Transverse colon (tissue), 4 donors: ENCODE results near the gene TOP2A. TPM values are rescaled to one million over a fixed set of nuclear protein-coding genes. Genes with fewer than 3 reads are reported as not detected.

Experiments used
- DNase-seq: peaks from one replicate; pipeline ENCODE4 v3.0.0-alpha.2; 2019
- H3K27ac ChIP-seq, 4 donors: fragments of 200-600 bp; sonication (generic); 2 replicates each; pipeline ENCODE4 v1.5.1; 2016 to 2018; ENCODE audit warnings: inconsistent platforms in 4 of 4
- H3K27me3 ChIP-seq: fragments of 200-600 bp; sonication (generic); 2 replicates; pipeline ENCODE4 v1.5.1; 2017; ENCODE audit warnings: inconsistent platforms
- H3K36me3 ChIP-seq, 4 donors: fragments of 200-600 bp; sonication (generic); 2 replicates each; pipeline ENCODE4 v1.5.1; 2017 to 2019; ENCODE audit warnings: inconsistent platforms in 4 of 4
- H3K4me1 ChIP-seq, 4 donors: fragments of 200-600 bp; sonication (generic); 2 replicates each; pipeline ENCODE4 v1.5.1; 2017 to 2020; ENCODE audit warnings: inconsistent platforms in 4 of 4
- H3K4me3 ChIP-seq, 4 donors: fragments of 200-600 bp; sonication (generic); 1 replicate in 1 of 4; 2 replicates in 3 of 4; pipeline versions ENCODE4 v1.5.1 to v1.6.1; 2017 to 2019; ENCODE audit warnings: inconsistent platforms in 4 of 4
- H3K9me3 ChIP-seq, 2 donors: fragments of 200-600 bp; sonication (generic); 2 replicates each; pipeline ENCODE4 v1.5.1; 2017 to 2019; ENCODE audit warnings: inconsistent platforms in 2 of 2
- CTCF ChIP-seq, 5 experiments: fragments of 200-600 bp in 3 of 5; fragments of 450-650 bp in 2 of 5; sonication (generic) in 3 of 5; IDR thresholded peaks; 1 replicate in 2 of 5; 2 replicates in 3 of 5; pipeline ENCODE4 v1.5.1; 2016 to 2017; ENCODE audit warnings: antibody characterized with exemption in 5 of 5, inconsistent platforms in 3 of 5, mild to moderate bottlenecking in 2 of 5, moderate library complexity in 1 of 5
- EP300 ChIP-seq: sonication (generic); formaldehyde crosslinking; IDR thresholded peaks from one replicate; pipeline ENCODE4 v1.6.1; 2017; ENCODE audit warnings: antibody characterized with exemption, low read depth
- POLR2A ChIP-seq: fragments of 450-650 bp; IDR thresholded peaks from one replicate; pipeline ENCODE4 v1.6.1; 2016; ENCODE audit warnings: antibody characterized with exemption, mild to moderate bottlenecking, moderate library complexity
- POLR2AphosphoS5 ChIP-seq, 3 donors: sonication (generic); formaldehyde crosslinking; IDR thresholded peaks; one replicate each; pipeline ENCODE4 v1.6.1; 2016; ENCODE audit warnings: antibody characterized with exemption in 3 of 3
- WGBS, 2 donors: methylation state at CpG; one replicate each; pipeline ENCODE4 v1.1.5; 2018; ENCODE audit warnings: low coverage in 1 of 2; 5-methylcytosine and 5-hydroxymethylcytosine counted together
- in situ Hi-C, 4 donors: fragments of 200-750 bp; cut with MboI; loops; one replicate each; pipeline versions ENCODE4 v1.15.0 to v1.15.1; 2017; ENCODE audit warnings: low sequenced_read_pairs in 3 of 4, low pct_ligation_motif_present in 1 of 4, low pct_unique_long_range_greater_than_20kb in 1 of 4
- intact Hi-C: fragments of 100-400 bp; cut with DNase I; formaldehyde crosslinking; loops from one replicate; pipeline ENCODE4 v1.15.1; 2023; ENCODE audit warnings: low total_unique reads
- total RNA-seq, 4 donors: library from RNA; depleted of rRNA; stranded (reverse); fragments of >200 nt; gene quantifications; one replicate each; pipeline ENCODE4 v1.1.0, GENCODE V29; 2016

The TOP2A gene
- total RNA-seq, 4 donors from 2014 or later: 0.37 to 25.5 (median 7.5) TPM

- DNase-seq: peak; percentile 91
- no peaks in the 10 kb centered on the region for H3K9me3 ChIP-seq
- 11% methylated on average over 27 of the region's 45 CpGs; no CpG with 5 or more reads in 1 of the 2 donors for WGBS, 2 donors
- H3K36me3 ChIP-seq: no peaks in the 10 kb centered on the region
- peak overlapping the region; percentile 46 to 89 (median 78) for H3K4me3 ChIP-seq
- in situ Hi-C loops: no loop called here
- peaks cover 54 to 81% (median 75%) of the 10 kb centered on the region in 4 donors for H3K4me1 ChIP-seq
- peak; percentile 87 for TF ChIP-seq POLR2A
- peak; percentile 27 for TF ChIP-seq EP300
- TF ChIP-seq CTCF (IDR thresholded peaks at IDR 0.05): no peak
- TF ChIP-seq POLR2AphosphoS5 (IDR thresholded peaks at IDR 0.05): peak; percentile 62 to 85 (median 81)
- intact Hi-C loops: no loop called here
- H3K27me3 ChIP-seq: no peaks in the 10 kb centered on the region
- peak overlapping the region; percentile 94 to 95 (median 95) for H3K27ac ChIP-seq
Measured at GRCh38 chr17:40345161-40345993, 72.3 kb downstream of the TOP2A start.

DNA sequence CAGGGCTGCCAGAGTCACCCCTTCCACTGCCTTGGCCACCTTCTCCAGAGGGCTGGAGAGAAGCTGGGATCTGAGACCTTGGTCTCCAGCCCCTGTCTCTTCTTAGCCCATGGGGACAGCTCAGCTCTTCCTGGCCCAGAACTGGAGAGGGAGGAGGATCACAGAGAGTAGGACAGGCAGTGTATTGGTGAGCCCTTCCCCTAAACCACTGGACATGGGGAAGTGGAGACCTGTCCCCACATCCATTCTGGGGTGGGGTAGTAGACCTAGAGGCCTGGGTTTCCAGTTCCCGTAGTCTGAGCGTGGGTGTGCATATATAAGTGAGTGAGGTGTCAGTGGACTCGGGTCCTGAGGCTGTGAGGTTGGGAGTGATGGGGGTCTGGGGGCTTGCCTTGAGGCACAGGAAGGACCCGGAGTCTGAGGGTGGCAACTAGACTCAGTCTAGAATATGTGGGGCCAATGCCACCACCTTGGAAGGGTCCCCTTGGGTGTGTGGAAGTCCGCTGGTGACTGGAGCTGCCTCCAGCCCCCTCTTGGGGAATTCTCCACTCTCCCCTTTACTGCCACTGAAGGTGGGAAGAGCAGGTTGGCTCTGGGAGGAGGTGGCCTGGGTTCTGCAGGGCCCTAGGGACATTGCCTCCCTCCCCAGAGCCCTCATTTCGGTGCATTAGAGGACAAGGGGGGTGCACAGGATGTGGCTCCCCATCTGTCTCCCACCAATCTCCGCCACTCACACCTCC lies 73.1 kb downstream of the TOP2A start:
- peak; percentile 26 for DNase-seq
- in situ Hi-C loops (no loop called here), intact Hi-C loops (no loop called here)
- Histone ChIP-seq H3K27ac (peak overlapping the region; percentile 94 to 95 (median 95)), H3K36me3 (no peaks in the 10 kb centered on the region), H3K27me3 (no peaks in the 10 kb centered on the region), H3K4me3 (peak overlapping the region; percentile 46 to 89 (median 78)), H3K4me1 (peaks cover 48 to 81% (median 69%) of the 10 kb centered on the region in 4 donors), H3K9me3 (no peaks in the 10 kb centered on the region)
- 49% methylated on average over 7 of the region's 7 CpGs; no CpG with 5 or more reads in 1 of the 2 donors for WGBS, 2 donors
- TF ChIP-seq POLR2AphosphoS5 (IDR thresholded peaks at IDR 0.05) (peak in 2 of 3 donors; percentile 5 to 8), EP300 (no peak)

GRCh38 chr17:40343219-40344119 lies 74.2 kb downstream of the TOP2A start:
- 41% methylated on average over 14 of the region's 15 CpGs; no CpG with 5 or more reads in 1 of the 2 donors for WGBS, 2 donors
- DNase-seq: peak; percentile 32
- Histone ChIP-seq H3K4me3 (peak overlapping the region; percentile 72 to 89 (median 78)), H3K36me3 (no peaks in the 10 kb centered on the region), H3K4me1 (peaks cover 41 to 80% (median 60%) of the 10 kb centered on the region in 4 donors), H3K9me3 (no peaks in the 10 kb centered on the region), H3K27ac (peak overlapping the region; percentile 94 to 95 (median 95)), H3K27me3 (no peaks in the 10 kb centered on the region)
- intact Hi-C loops (no loop called here), in situ Hi-C loops (no loop called here)
- TF ChIP-seq EP300 (no peak), POLR2A (no peak), POLR2AphosphoS5 (IDR thresholded peaks at IDR 0.05) (no peak), CTCF (IDR thresholded peaks at IDR 0.05) (no peak)

DNA sequence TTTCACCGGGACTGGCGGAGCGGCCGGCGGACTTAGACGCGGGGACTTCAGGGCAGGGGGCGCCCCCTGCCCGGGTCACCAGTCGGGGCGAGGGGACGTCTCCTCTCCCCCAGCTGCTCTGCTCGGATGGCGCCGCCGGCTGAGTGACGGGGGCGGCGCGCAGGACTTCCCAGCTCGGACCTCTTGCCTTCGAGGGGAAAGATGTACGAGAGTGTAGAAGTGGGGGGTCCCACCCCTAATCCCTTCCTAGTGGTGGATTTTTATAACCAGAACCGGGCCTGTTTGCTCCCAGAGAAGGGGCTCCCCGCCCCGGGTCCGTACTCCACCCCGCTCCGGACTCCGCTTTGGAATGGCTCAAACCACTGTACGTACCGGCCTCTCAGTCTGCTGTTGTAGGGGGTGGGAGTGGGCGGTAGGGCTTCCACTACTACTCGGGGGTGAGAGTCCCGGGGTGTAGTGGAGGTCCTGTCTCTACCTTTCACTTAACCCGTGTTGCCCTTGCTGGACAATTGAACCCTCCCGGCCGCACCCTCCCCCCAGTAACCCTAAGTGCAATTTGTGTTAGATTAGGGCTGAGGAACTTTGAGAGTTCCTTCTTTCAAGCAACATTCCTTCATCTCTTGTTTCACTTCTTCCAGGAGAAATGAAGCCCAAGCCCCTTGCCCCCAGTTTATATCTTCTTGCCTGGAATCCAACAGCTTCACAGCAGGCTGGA lies 75.0 kb downstream of the TOP2A start:
- no peaks in the 10 kb centered on the region for H3K9me3 ChIP-seq
- H3K27ac ChIP-seq: peak overlapping the region; percentile 94 to 95 (median 95)
- DNase-seq: peak; percentile 35
- intact Hi-C loops: no loop called here
- peak overlapping the region; percentile 72 to 89 (median 78) for H3K4me3 ChIP-seq
- H3K36me3 ChIP-seq: no peaks in the 10 kb centered on the region
- TF ChIP-seq CTCF (IDR thresholded peaks at IDR 0.05): peak in 1 of 5 experiments; percentile 14
- no peak for TF ChIP-seq POLR2A
- peaks cover 33 to 78% (median 55%) of the 10 kb centered on the region in 4 donors for H3K4me1 ChIP-seq
- 31% methylated on average over 35 of the region's 38 CpGs; no CpG with 5 or more reads in 1 of the 2 donors for WGBS, 2 donors
- no peaks in the 10 kb centered on the region for H3K27me3 ChIP-seq
- in situ Hi-C loops: no loop called here
